HEK293 (cell line): ENCODE data around the gene CRTAC1.

ENCODE experiments used
- CTCF ChIP-seq: fragments of 450-650 bp; formaldehyde crosslinking; IDR thresholded peaks from 2 replicates; pipeline ENCODE4 v1.5.1; 2016; ENCODE audit warnings: missing biosample characterization, missing genetic modification characterization
- HOXD13 ChIP-seq: sonication (generic); formaldehyde crosslinking; IDR thresholded peaks from 2 replicates; pipeline ENCODE4 v1.8.0; 2022; ENCODE audit warnings: missing genetic modification reagents, borderline replicate concordance
- IKZF3 ChIP-seq: fragments of 450-650 bp; IDR thresholded peaks from 2 replicates; pipeline ENCODE4 v1.5.0; 2018; ENCODE audit warnings: missing biosample characterization, mild to moderate bottlenecking, missing genetic modification characterization, moderate library complexity
- KLF10 ChIP-seq: fragments of 450-650 bp; IDR thresholded peaks from 2 replicates; pipeline ENCODE4 v1.5.1; 2018; ENCODE audit warnings: missing biosample characterization, mild to moderate bottlenecking, missing genetic modification characterization
- PATZ1 ChIP-seq: fragments of 450-650 bp; formaldehyde crosslinking; IDR thresholded peaks from 2 replicates; pipeline ENCODE4 v1.5.1; 2016; ENCODE audit warnings: missing biosample characterization, missing genetic modification characterization
- PRDM10 ChIP-seq: fragments of 450-650 bp; formaldehyde crosslinking; IDR thresholded peaks from 2 replicates; pipeline ENCODE4 v1.5.1; 2016; ENCODE audit warnings: missing biosample characterization, missing genetic modification characterization
- ZBTB17 ChIP-seq: fragments of 450-650 bp; formaldehyde crosslinking; IDR thresholded peaks from 2 replicates; pipeline ENCODE4 v1.5.1; 2016; ENCODE audit warnings: missing biosample characterization, missing genetic modification characterization
- ZIC2 ChIP-seq: fragments of 450-650 bp; formaldehyde crosslinking; IDR thresholded peaks from 2 replicates; pipeline ENCODE4 v1.5.1; 2016; ENCODE audit warnings: missing biosample characterization, missing genetic modification characterization
- ZNF146 ChIP-seq: fragments of 450-650 bp; formaldehyde crosslinking; IDR thresholded peaks from 2 replicates; pipeline ENCODE4 v1.5.1; 2016; ENCODE audit warnings: missing biosample characterization, missing genetic modification characterization
- ZNF184 ChIP-seq: fragments of 450-650 bp; IDR thresholded peaks from 2 replicates; pipeline ENCODE4 v1.5.1; 2018; ENCODE audit warnings: missing biosample characterization, mild to moderate bottlenecking, missing genetic modification characterization
- ZNF26 ChIP-seq: fragments of 450-650 bp; formaldehyde crosslinking; IDR thresholded peaks from 2 replicates; pipeline ENCODE4 v1.5.1; 2016; ENCODE audit warnings: missing biosample characterization, missing genetic modification characterization
- ZNF292 ChIP-seq: fragments of 450-650 bp; formaldehyde crosslinking; IDR thresholded peaks from 2 replicates; pipeline ENCODE4 v1.5.1; 2016; ENCODE audit warnings: low read depth, missing biosample characterization, missing genetic modification characterization, borderline replicate concordance
- ZNF521 ChIP-seq: fragments of 450-650 bp; formaldehyde crosslinking; IDR thresholded peaks from 2 replicates; pipeline ENCODE4 v1.5.1; 2017; ENCODE audit warnings: missing biosample characterization, mild to moderate bottlenecking, missing genetic modification characterization
- ZNF555 ChIP-seq: fragments of 450-650 bp; formaldehyde crosslinking; conservative IDR thresholded peaks from 2 replicates; pipeline ENCODE4 v1.5.1; 2017; ENCODE audit warnings: missing biosample characterization, mild to moderate bottlenecking, missing genetic modification characterization, inconsistent platforms
- ZNF561 ChIP-seq: fragments of 450-650 bp; IDR thresholded peaks from 2 replicates; pipeline ENCODE4 v1.5.1; 2018; ENCODE audit warnings: missing biosample characterization, missing genetic modification characterization, borderline replicate concordance
- ZNF623 ChIP-seq: fragments of 450-650 bp; formaldehyde crosslinking; IDR thresholded peaks from 2 replicates; pipeline ENCODE4 v1.5.1; 2016; ENCODE audit warnings: missing biosample characterization, missing genetic modification characterization
- ZNF629 ChIP-seq: fragments of 450-650 bp; formaldehyde crosslinking; IDR thresholded peaks from 2 replicates; pipeline ENCODE4 v1.5.1; 2017; ENCODE audit warnings: missing biosample characterization, missing genetic modification characterization
- ZNF776 ChIP-seq: fragments of 450-650 bp; formaldehyde crosslinking; IDR thresholded peaks from 2 replicates; pipeline ENCODE4 v1.5.0; 2017; ENCODE audit warnings: missing biosample characterization, missing genetic modification characterization, borderline replicate concordance
- ZNF843 ChIP-seq: fragments of 450-650 bp; formaldehyde crosslinking; IDR thresholded peaks from 2 replicates; pipeline ENCODE4 v1.5.1; 2016; ENCODE audit warnings: missing biosample characterization, missing genetic modification characterization
- ZSCAN30 ChIP-seq: fragments of 450-650 bp; IDR thresholded peaks from 2 replicates; pipeline ENCODE4 v1.5.1; 2018; ENCODE audit warnings: missing biosample characterization, mild to moderate bottlenecking, missing genetic modification characterization, moderate library complexity
- TF ChIP-seq, protein P1 (sequence below): fragments of 450-650 bp; formaldehyde crosslinking; IDR thresholded peaks from 2 replicates; pipeline ENCODE4 v1.5.1; 2016; ENCODE audit warnings: missing biosample characterization, missing genetic modification characterization
- TF ChIP-seq, protein P2 (sequence below): fragments of 450-650 bp; formaldehyde crosslinking; IDR thresholded peaks from 2 replicates; pipeline ENCODE4 v1.5.1; 2016; ENCODE audit warnings: missing biosample characterization, missing genetic modification characterization
- TF ChIP-seq, protein P3 (sequence below): fragments of 450-650 bp; formaldehyde crosslinking; IDR thresholded peaks from 2 replicates; pipeline ENCODE4 v1.5.1; 2016; ENCODE audit warnings: missing biosample characterization, missing genetic modification characterization

CRTAC1 gene

DNA sequence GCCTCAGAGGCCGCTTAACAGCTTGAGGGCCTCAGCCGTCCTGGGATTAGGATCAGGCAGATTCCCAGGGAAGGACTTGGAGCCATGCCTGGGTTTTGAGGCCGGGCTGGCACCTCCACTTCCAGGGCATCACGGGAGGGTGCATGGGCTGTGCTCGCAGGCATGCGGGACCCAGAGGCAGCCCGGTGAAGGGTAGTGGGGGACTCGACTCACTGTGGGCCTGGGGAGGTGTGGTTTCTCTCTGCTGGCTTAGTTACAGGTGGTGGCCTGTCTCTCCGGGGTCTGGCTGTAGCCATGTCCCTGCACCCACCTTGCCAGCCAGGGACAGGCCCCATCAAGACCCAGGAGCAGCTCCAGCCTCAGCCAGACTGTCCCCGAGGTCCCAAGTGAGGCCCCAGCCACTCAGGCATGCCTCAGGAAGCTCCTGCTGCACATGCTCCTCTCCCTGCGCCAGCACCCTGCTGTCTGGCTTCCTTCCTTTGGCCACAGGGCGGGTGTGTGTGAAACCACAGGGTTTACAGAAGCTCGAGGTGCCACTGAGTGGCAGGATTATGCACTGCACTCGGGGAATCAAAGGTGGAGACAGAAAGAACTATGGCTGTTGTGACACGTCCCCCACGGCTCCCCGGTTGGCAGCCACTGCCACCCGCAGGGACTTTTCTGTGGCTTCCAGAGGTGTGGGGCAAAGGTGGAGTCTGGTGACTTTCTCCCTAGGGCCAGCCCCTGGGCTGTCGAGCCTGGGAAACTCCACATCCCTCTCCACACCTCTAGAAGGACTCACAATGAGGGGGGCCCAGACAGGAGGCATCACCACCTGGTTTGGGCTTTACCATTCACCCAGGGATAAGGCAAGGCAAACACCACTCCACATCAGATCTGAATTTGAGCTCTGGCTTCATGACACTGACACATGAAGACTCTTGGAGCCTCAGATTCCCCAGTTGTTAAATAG is 161.1 kb downstream of the CRTAC1 start (continued):
- TF ChIP-seq ZNF146 (tag by site-specific recombination): no peak
- TF ChIP-seq ZNF184: no peak
- TF ChIP-seq KLF10: no peak
- no peak for TF ChIP-seq ZNF776 (tag by site-specific recombination)
- TF ChIP-seq, protein P1, sequence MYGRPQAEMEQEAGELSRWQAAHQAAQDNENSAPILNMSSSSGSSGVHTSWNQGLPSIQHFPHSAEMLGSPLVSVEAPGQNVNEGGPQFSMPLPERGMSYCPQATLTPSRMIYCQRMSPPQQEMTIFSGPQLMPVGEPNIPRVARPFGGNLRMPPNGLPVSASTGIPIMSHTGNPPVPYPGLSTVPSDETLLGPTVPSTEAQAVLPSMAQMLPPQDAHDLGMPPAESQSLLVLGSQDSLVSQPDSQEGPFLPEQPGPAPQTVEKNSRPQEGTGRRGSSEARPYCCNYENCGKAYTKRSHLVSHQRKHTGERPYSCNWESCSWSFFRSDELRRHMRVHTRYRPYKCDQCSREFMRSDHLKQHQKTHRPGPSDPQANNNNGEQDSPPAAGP: peak; percentile 75
- TF ChIP-seq ZNF292 (tag by site-specific recombination): no peak
- peak; percentile 96 for TF ChIP-seq CTCF (tag by site-specific recombination)
- TF ChIP-seq, protein P2, sequence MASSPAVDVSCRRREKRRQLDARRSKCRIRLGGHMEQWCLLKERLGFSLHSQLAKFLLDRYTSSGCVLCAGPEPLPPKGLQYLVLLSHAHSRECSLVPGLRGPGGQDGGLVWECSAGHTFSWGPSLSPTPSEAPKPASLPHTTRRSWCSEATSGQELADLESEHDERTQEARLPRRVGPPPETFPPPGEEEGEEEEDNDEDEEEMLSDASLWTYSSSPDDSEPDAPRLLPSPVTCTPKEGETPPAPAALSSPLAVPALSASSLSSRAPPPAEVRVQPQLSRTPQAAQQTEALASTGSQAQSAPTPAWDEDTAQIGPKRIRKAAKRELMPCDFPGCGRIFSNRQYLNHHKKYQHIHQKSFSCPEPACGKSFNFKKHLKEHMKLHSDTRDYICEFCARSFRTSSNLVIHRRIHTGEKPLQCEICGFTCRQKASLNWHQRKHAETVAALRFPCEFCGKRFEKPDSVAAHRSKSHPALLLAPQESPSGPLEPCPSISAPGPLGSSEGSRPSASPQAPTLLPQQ (tag by site-specific recombination): peak; percentile 63; the same call in 1 of the 2 replicates
- TF ChIP-seq PRDM10: peak; percentile 38; the same call in 1 of the 2 replicates
- TF ChIP-seq HOXD13: no peak
- no peak for TF ChIP-seq ZNF521 (tag by site-specific recombination)
- peak; percentile 100 for TF ChIP-seq ZIC2 (tag by site-specific recombination)
- TF ChIP-seq, protein P3, sequence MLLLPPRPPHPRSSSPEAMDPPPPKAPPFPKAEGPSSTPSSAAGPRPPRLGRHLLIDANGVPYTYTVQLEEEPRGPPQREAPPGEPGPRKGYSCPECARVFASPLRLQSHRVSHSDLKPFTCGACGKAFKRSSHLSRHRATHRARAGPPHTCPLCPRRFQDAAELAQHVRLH: no peak
- peak; percentile 73 for TF ChIP-seq ZBTB17 (tag by site-specific recombination)
- no peak for TF ChIP-seq ZNF843
- TF ChIP-seq ZNF623 (tag by site-specific recombination): no peak
- TF ChIP-seq ZNF555: no peak
- peak; percentile 55; the same call in 1 of the 2 replicates for TF ChIP-seq ZNF561 (tag by site-specific recombination)
- peak; percentile 80 for TF ChIP-seq IKZF3
- TF ChIP-seq ZNF629 (tag by site-specific recombination): 0 out of 2 replicates have a peak, but pooled peaks have one; percentile 31
- no peak for TF ChIP-seq ZNF26 (tag by site-specific recombination)
- 0 out of 2 replicates have a peak, but pooled peaks have one; percentile 36 for TF ChIP-seq PATZ1 (tag by site-specific recombination)
- 0 out of 2 replicates have a peak, but pooled peaks have one; percentile 8 for TF ChIP-seq ZSCAN30 (tag by site-specific recombination)
